CD4-positive, alpha-beta memory T cell (primary cell): Measurements from ENCODE around the gene TRIM63. TPM values are rescaled to one million over a fixed set of nuclear protein-coding genes. Genes with fewer than 3 reads are reported as not detected.

ENCODE experiments used
- CTCF ChIA-PET: fragments of 350-600 bp; sonication (Branson Sonifier 250); formaldehyde crosslinking; loops from one replicate; lab custom pipeline; 2021; ENCODE audit warnings: inconsistent platforms; ENCODE audit not compliant: partially characterized antibody; lab: Charles Lee
- POLR2A ChIA-PET: fragments of 350-600 bp; sonication (Branson Sonifier 250); formaldehyde crosslinking; loops from one replicate; lab custom pipeline; 2021; ENCODE audit not compliant: partially characterized antibody; lab: Charles Lee
- DNase-seq, 5 donors: peaks; one replicate each; pipeline versions ENCODE4 v3.0.0 to v3.0.0-alpha.2; 2020 to 2022; ENCODE audit warnings: mixed read lengths in 1 of 5
- H3K27ac ChIP-seq: one replicate; pipeline ENCODE4 v1.7.0; 2013; ENCODE audit warnings: low read depth, low read length
- H3K27me3 ChIP-seq: 2 replicates; pipeline ENCODE4 v1.7.0; 2013; ENCODE audit warnings: mild to moderate bottlenecking, low read length, moderate library complexity; ENCODE audit not compliant: insufficient read depth
- H3K36me3 ChIP-seq: 2 replicates; pipeline ENCODE4 v1.7.0; 2013; ENCODE audit warnings: mild to moderate bottlenecking, low read length, moderate library complexity; ENCODE audit not compliant: insufficient read depth
- H3K4me1 ChIP-seq: 2 replicates; pipeline ENCODE4 v1.7.0; 2013; ENCODE audit warnings: mild to moderate bottlenecking, low read length, moderate library complexity; ENCODE audit not compliant: insufficient read depth
- H3K4me3 ChIP-seq, 2 donors: one replicate each; pipeline ENCODE4 v1.7.0; 2013; ENCODE audit warnings: low read length in 2 of 2, mild to moderate bottlenecking in 1 of 2
- H3K9me3 ChIP-seq, 2 donors: one replicate each; pipeline ENCODE4 v1.7.0; 2013; ENCODE audit warnings: low read length in 2 of 2, control low read depth in 1 of 2; ENCODE audit not compliant: control insufficient read depth in 1 of 2
- H3K27ac Mint-ChIP-seq, 7 donors: one replicate each; pipeline ENCODE4 v1.8.0; 2020 to 2021; ENCODE audit warnings: mixed read lengths in 7 of 7, mild to moderate bottlenecking in 6 of 7, inconsistent platforms in 3 of 7, moderate library complexity in 3 of 7
- H3K27me3 Mint-ChIP-seq, 2 donors: one replicate each; pipeline ENCODE4 v1.8.0; 2020 to 2021; ENCODE audit warnings: mixed read lengths in 2 of 2
- H3K36me3 Mint-ChIP-seq, 2 donors: one replicate each; pipeline ENCODE4 v1.8.0; 2020 to 2021; ENCODE audit warnings: mixed read lengths in 2 of 2, inconsistent platforms in 1 of 2, mild to moderate bottlenecking in 1 of 2
- H3K4me1 Mint-ChIP-seq, 4 donors: one replicate each; pipeline ENCODE4 v1.8.0; 2020 to 2021; ENCODE audit warnings: mixed read lengths in 4 of 4, mild to moderate bottlenecking in 1 of 4
- H3K4me3 Mint-ChIP-seq, 8 donors: one replicate each; pipeline ENCODE4 v1.8.0; 2020 to 2021; ENCODE audit warnings: mixed read lengths in 8 of 8, mild to moderate bottlenecking in 7 of 8, moderate library complexity in 6 of 8, inconsistent platforms in 3 of 8
- H3K9me3 Mint-ChIP-seq, 8 donors: one replicate each; pipeline ENCODE4 v1.8.0; 2020 to 2021; ENCODE audit warnings: mixed read lengths in 8 of 8, mild to moderate bottlenecking in 5 of 8, inconsistent platforms in 3 of 8, moderate library complexity in 1 of 8
- intact Hi-C: fragments of 100-400 bp; cut with micrococcal nuclease; formaldehyde crosslinking; loops from one replicate; pipeline ENCODE4 v1.15.1; 2023
- polyA plus RNA-seq, 2 donors: library from polyadenylated mRNA; unstranded; fragments of 300-500 nt; fragmentation: Illumina TruSeq; gene quantifications; one replicate each; pipeline ENCODE4 v1.2.3, GENCODE V29; 2021
- total RNA-seq, 2 experiments: library from RNA; stranded (reverse); gene quantifications; one replicate each; pipeline ENCODE4 v1.2.3, GENCODE V29; 2021

The TRIM63 gene
- total and polyA plus RNA-seq, 4 experiments from 2014 or later, result not detected

DNA sequence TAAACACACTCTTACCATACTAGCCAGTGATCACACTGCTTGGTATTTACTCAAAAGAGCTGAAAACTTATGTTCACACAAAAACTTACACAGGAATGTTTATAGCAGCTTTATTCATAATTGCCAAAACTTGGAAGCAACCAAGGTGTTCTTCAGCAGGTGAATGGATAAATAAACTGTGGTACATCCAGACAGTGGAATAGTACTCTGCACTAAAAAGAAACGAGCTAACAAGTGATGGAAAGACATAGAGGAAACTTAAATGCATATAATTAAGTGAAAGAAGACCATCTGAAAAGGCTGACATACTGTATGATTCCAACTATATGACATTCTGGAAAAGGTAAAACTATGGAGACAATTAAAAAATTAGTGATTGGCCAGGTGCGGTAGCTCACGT lies 23.5 kb upstream of the TRIM63 start:
- H3K4me1 ChIP-seq, result no peaks in the 10 kb centered on the region
- H3K36me3 Mint-ChIP-seq, result no peaks in the 10 kb centered on the region
- H3K9me3 Mint-ChIP-seq, result peaks cover 0 to 2% (median 0%) of the 10 kb centered on the region in 8 donors
- H3K27ac Mint-ChIP-seq, result no peak overlapping the region
- no peak overlapping the region for H3K27ac ChIP-seq
- no peaks in the 10 kb centered on the region for H3K4me1 Mint-ChIP-seq
- no peaks in the 10 kb centered on the region for H3K27me3 ChIP-seq
- no peaks in the 10 kb centered on the region for H3K9me3 ChIP-seq
- H3K4me3 ChIP-seq, result no peak overlapping the region
- no peak overlapping the region for H3K4me3 Mint-ChIP-seq
- CTCF ChIA-PET, result interaction anchor here (0.7 kb wide), 2 partner anchors 32 to 54 kb away, joined by 3 read pairs; no protein-coding TSS in a partner anchor
- peaks cover 12 to 24% of the 10 kb centered on the region in 2 donors for H3K27me3 Mint-ChIP-seq
- no peak for DNase-seq
- intact Hi-C loops, result no loop called here
- no peaks in the 10 kb centered on the region for H3K36me3 ChIP-seq
- POLR2A ChIA-PET, result no interaction called here

DNA sequence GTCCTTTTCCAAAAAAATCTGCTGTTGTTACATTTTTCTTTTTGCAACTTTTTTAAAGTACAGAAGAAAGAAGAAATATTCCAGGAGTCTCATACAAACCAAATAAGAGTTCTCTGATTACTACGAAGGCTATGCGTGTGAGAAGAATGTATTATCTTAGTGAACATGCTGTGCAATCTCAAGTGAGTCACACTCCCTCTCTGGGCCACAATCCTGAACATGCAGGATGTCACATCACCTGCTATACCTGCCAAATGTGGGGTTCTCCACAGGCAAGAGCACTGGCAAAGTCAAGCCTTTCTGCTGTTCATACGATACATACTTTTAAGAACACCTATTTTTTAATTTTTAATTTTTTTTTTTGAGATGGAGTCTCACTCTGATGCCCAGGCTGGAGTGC lies 21.7 kb upstream of the TRIM63 start:
- POLR2A ChIA-PET, result no interaction called here
- H3K27me3 ChIP-seq, result no peaks in the 10 kb centered on the region
- H3K27me3 Mint-ChIP-seq, result peaks cover 17 to 34% of the 10 kb centered on the region in 2 donors
- peaks cover 0 to 2% (median 0%) of the 10 kb centered on the region in 8 donors for H3K9me3 Mint-ChIP-seq
- CTCF ChIA-PET, result no interaction called here
- H3K4me3 ChIP-seq, result no peak overlapping the region
- no peaks in the 10 kb centered on the region for H3K4me1 Mint-ChIP-seq
- H3K27ac ChIP-seq, result no peak overlapping the region
- no peaks in the 10 kb centered on the region for H3K9me3 ChIP-seq
- no peak overlapping the region for H3K4me3 Mint-ChIP-seq
- intact Hi-C loops, result no loop called here
- H3K36me3 Mint-ChIP-seq, result no peaks in the 10 kb centered on the region
- no peak overlapping the region for H3K27ac Mint-ChIP-seq
- DNase-seq, result no peak
- H3K4me1 ChIP-seq, result no peaks in the 10 kb centered on the region
- no peaks in the 10 kb centered on the region for H3K36me3 ChIP-seq

- Mint-ChIP-seq H3K36me3 (no peaks in the 10 kb centered on the region), H3K4me1 (no peaks in the 10 kb centered on the region), H3K27me3 (peaks cover 11 to 22% of the 10 kb centered on the region in 2 donors), H3K27ac (no peak overlapping the region), H3K9me3 (peaks cover 0 to 2% (median 0%) of the 10 kb centered on the region in 8 donors), H3K4me3 (no peak overlapping the region)
- CTCF ChIA-PET, result no interaction called here
- Histone ChIP-seq H3K4me1 (no peaks in the 10 kb centered on the region), H3K9me3 (no peaks in the 10 kb centered on the region), H3K27me3 (peaks cover 4% of the 10 kb centered on the region), H3K36me3 (no peaks in the 10 kb centered on the region), H3K27ac (no peak overlapping the region), H3K4me3 (no peak overlapping the region)
- DNase-seq, result no peak
- intact Hi-C loops, result no loop called here
- POLR2A ChIA-PET, result interaction anchor here (0.6 kb wide), 1 partner anchor 75 kb away, joined by 5 read pairs; no protein-coding TSS in a partner anchor
Observed at GRCh38 chr1:26084844-26085243, 17.4 kb upstream of the TRIM63 start.

GRCh38 chr1:26084091-26084561 lies 16.7 kb upstream of the TRIM63 start:
- Histone ChIP-seq H3K4me1 (no peaks in the 10 kb centered on the region), H3K27ac (no peak overlapping the region), H3K27me3 (peaks cover 4% of the 10 kb centered on the region), H3K36me3 (no peaks in the 10 kb centered on the region), H3K9me3 (no peaks in the 10 kb centered on the region), H3K4me3 (no peak overlapping the region)
- ChIA-PET POLR2A (no interaction called here), CTCF (interaction anchor here (1.0 to 1.9 kb wide), 2 partner anchors 15 to 61 kb away, joined by 3 to 5 read pairs; no protein-coding TSS in a partner anchor)
- Mint-ChIP-seq H3K36me3 (no peaks in the 10 kb centered on the region), H3K27ac (no peak overlapping the region), H3K27me3 (peaks cover 10 to 19% of the 10 kb centered on the region in 2 donors), H3K4me1 (no peaks in the 10 kb centered on the region), H3K4me3 (no peak overlapping the region), H3K9me3 (peaks cover 0 to 2% (median 0%) of the 10 kb centered on the region in 8 donors)
- DNase-seq, result no peak
- intact Hi-C loops, result no loop called here

- POLR2A ChIA-PET, result no interaction called here
- Histone ChIP-seq H3K4me1 (no peaks in the 10 kb centered on the region), H3K27me3 (peaks cover 4% of the 10 kb centered on the region), H3K27ac (no peak overlapping the region), H3K36me3 (no peaks in the 10 kb centered on the region), H3K9me3 (no peaks in the 10 kb centered on the region), H3K4me3 (no peak overlapping the region)
- CTCF ChIA-PET, result interaction anchor here (1.9 kb wide), 1 partner anchor 62 kb away, joined by 5 read pairs; no protein-coding TSS in a partner anchor
- no peak overlapping the region for H3K4me3 Mint-ChIP-seq
- no peaks in the 10 kb centered on the region for H3K9me3 Mint-ChIP-seq
- H3K27me3 Mint-ChIP-seq, result peaks cover 10 to 24% of the 10 kb centered on the region in 2 donors
- H3K36me3 Mint-ChIP-seq, result no peaks in the 10 kb centered on the region
- H3K27ac Mint-ChIP-seq, result no peak overlapping the region
- DNase-seq, result no peak
- intact Hi-C loops, result no loop called here
- no peaks in the 10 kb centered on the region for H3K4me1 Mint-ChIP-seq
Observed at GRCh38 chr1:26083208-26083607, 15.8 kb upstream of the TRIM63 start.

- Histone ChIP-seq H3K4me1 (no peaks in the 10 kb centered on the region), H3K9me3 (no peaks in the 10 kb centered on the region), H3K36me3 (no peaks in the 10 kb centered on the region), H3K27ac (no peak overlapping the region), H3K4me3 (no peak overlapping the region), H3K27me3 (peaks cover 4% of the 10 kb centered on the region)
- ChIA-PET CTCF (no interaction called here), POLR2A (no interaction called here)
- Mint-ChIP-seq H3K27me3 (peaks cover 11 to 30% of the 10 kb centered on the region in 2 donors), H3K27ac (no peak overlapping the region), H3K4me3 (no peak overlapping the region), H3K9me3 (peaks cover 0 to 3% (median 0%) of the 10 kb centered on the region in 8 donors), H3K36me3 (no peaks in the 10 kb centered on the region), H3K4me1 (no peaks in the 10 kb centered on the region)
- DNase-seq, result no peak
- intact Hi-C loops, result no loop called here
Observed at GRCh38 chr1:26082020-26082350, 14.6 kb upstream of the TRIM63 start.

DNA sequence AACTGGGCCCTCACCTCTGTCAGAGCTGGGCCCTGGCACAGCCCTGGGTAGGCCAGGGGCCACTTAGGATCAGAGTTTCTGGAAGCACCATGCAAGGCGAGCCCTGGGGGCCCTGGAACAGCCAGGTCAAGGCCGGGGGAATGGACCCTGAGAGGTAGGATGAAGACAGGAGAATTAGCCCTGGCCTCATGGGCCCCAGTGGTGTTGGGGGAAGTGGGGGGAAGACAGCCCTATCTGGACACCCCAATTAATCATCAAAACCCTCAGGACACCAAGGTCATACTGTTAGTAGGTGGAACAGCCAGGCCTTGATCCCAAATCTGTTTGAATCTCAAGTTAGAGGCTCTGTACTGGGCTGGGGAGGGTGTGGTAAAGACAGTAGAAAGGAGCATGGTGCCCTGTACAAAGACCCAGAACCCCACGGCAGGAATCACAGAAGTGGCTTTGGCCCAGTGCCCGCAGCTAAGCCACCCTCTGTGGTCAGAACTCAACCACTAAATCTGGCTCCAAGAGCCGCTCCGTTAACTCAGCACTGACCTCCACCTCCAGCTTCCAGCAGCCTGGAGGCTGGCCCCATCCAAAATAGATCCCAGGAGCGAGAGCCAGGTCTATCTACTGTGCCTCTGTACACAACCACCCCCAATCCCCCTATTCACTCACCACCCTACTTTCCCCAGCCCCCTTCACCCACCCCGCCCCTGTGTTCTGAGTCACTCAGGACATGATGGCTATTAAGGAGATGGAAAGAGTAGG lies 14.0 kb upstream of the TRIM63 start:
- H3K4me3 Mint-ChIP-seq, result no peak overlapping the region
- no peaks in the 10 kb centered on the region for H3K9me3 ChIP-seq
- H3K36me3 Mint-ChIP-seq, result no peaks in the 10 kb centered on the region

More for the DNA sequence above, 14.0 kb upstream of the TRIM63 start:
- Mint-ChIP-seq H3K9me3 (peaks cover 0 to 3% (median 0%) of the 10 kb centered on the region in 8 donors), H3K4me1 (no peaks in the 10 kb centered on the region), H3K27me3 (peaks cover 12 to 29% of the 10 kb centered on the region in 2 donors), H3K27ac (no peak overlapping the region)
- Histone ChIP-seq H3K4me1 (no peaks in the 10 kb centered on the region), H3K4me3 (no peak overlapping the region), H3K27ac (no peak overlapping the region), H3K36me3 (no peaks in the 10 kb centered on the region), H3K27me3 (peaks cover 4% of the 10 kb centered on the region)
- ChIA-PET CTCF (no interaction called here), POLR2A (no interaction called here)
- intact Hi-C loops, result no loop called here
- no peak for DNase-seq
